Keratinocyte (primary cell): ENCODE measurements around the gene TMEM17.

Experiments
- CTCF ChIP-seq, 3 experiments: IDR thresholded peaks in 1 of 3; conservative IDR thresholded peaks in 1 of 3; optimal IDR thresholded peaks in 1 of 3; 2 replicates in 2 of 3; 3 replicates in 1 of 3; pipeline versions ENCODE3 to v1.5.1; 2011; ENCODE audit warnings: low read length in 3 of 3, mild to moderate bottlenecking in 3 of 3, moderate library complexity in 2 of 3, control low read depth in 1 of 3, inconsistent platforms in 1 of 3; ENCODE audit not compliant: insufficient read depth in 2 of 3; ENCODE audit errors: extremely low read depth in 1 of 3
- EZH2 ChIP-seq: IDR thresholded peaks from one replicate; pipeline ENCODE4 v1.6.1; 2012; ENCODE audit warnings: inconsistent platforms, mild to moderate bottlenecking, low read length, moderate library complexity

- TF ChIP-seq EZH2 = no peak
- TF ChIP-seq CTCF (optimal IDR thresholded peaks at IDR 0.05 in 1 of 3, IDR thresholded peaks at IDR 0.05 in 1 of 3, conservative IDR thresholded peaks at IDR 0.05 in 1 of 3; ENCODE audit: extremely low read depth in 1 of 3, insufficient read depth in 2 of 3, low read length in 3 of 3) = no peak
Measured at GRCh38 chr2:62460175-62460574, 45.8 kb downstream of the TMEM17 start.
